IgD-negative memory B cell (primary cell): ENCODE data around the gene STK4. TPM values are rescaled to one million over a fixed set of nuclear protein-coding genes. Genes with fewer than 3 reads are reported as not detected.

Experiments used
- H3K27ac Mint-ChIP-seq, 3 donors: one replicate each; pipeline ENCODE4 v1.8.0; 2020 to 2022; ENCODE audit warnings: mild to moderate bottlenecking in 3 of 3, mixed read lengths in 3 of 3, moderate library complexity in 1 of 3
- H3K27me3 Mint-ChIP-seq: one replicate; pipeline ENCODE4 v1.8.0; 2021; ENCODE audit warnings: mixed read lengths
- H3K36me3 Mint-ChIP-seq: one replicate; pipeline ENCODE4 v1.8.0; 2020; ENCODE audit warnings: mild to moderate bottlenecking, mixed read lengths
- H3K4me1 Mint-ChIP-seq, 3 donors: one replicate each; pipeline ENCODE4 v1.8.0; 2020 to 2022; ENCODE audit warnings: mixed read lengths in 3 of 3, mild to moderate bottlenecking in 1 of 3
- H3K4me3 Mint-ChIP-seq, 4 donors: one replicate each; pipeline ENCODE4 v1.8.0; 2020 to 2022; ENCODE audit warnings: mild to moderate bottlenecking in 4 of 4, mixed read lengths in 4 of 4, moderate library complexity in 3 of 4
- H3K9me3 Mint-ChIP-seq, 3 donors: one replicate each; pipeline ENCODE4 v1.8.0; 2020 to 2021; ENCODE audit warnings: mixed read lengths in 3 of 3, mild to moderate bottlenecking in 1 of 3
- polyA plus RNA-seq: library from polyadenylated mRNA; unstranded; fragments of 300-500 nt; fragmentation: Illumina TruSeq; gene quantifications from one replicate; pipeline ENCODE4 v1.2.3, GENCODE V29; 2021

Gene STK4
- polyA plus RNA-seq, 1 donor from 2014 or later: 131 TPM

GRCh38 chr20:44942264-44942973 is 23.9 kb upstream of the STK4 start:
- peaks cover 4% of the 10 kb centered on the region for H3K36me3 Mint-ChIP-seq
- H3K27ac Mint-ChIP-seq: peak overlapping the region in 1 of 3 donors; percentile 56
- H3K27me3 Mint-ChIP-seq: no peaks in the 10 kb centered on the region
- no peaks in the 10 kb centered on the region for H3K9me3 Mint-ChIP-seq
- H3K4me1 Mint-ChIP-seq: peaks cover 1 to 5% (median 2%) of the 10 kb centered on the region in 3 donors
- no peak overlapping the region for H3K4me3 Mint-ChIP-seq

- no peak overlapping the region for H3K4me3 Mint-ChIP-seq
- H3K27ac Mint-ChIP-seq: no peak overlapping the region
- H3K9me3 Mint-ChIP-seq: no peaks in the 10 kb centered on the region
- peaks cover 1 to 5% (median 2%) of the 10 kb centered on the region in 3 donors for H3K4me1 Mint-ChIP-seq
- no peaks in the 10 kb centered on the region for H3K27me3 Mint-ChIP-seq
- peaks cover 4% of the 10 kb centered on the region for H3K36me3 Mint-ChIP-seq
Observed at GRCh38 chr20:44943828-44944227, 22.5 kb upstream of the STK4 start.

GRCh38 chr20:44945261-44945660 is 21.1 kb upstream of the STK4 start:
- H3K4me1 Mint-ChIP-seq: peaks cover 1 to 5% (median 4%) of the 10 kb centered on the region in 3 donors
- no peak overlapping the region for H3K27ac Mint-ChIP-seq
- peaks cover 2% of the 10 kb centered on the region for H3K36me3 Mint-ChIP-seq
- no peaks in the 10 kb centered on the region for H3K9me3 Mint-ChIP-seq
- H3K27me3 Mint-ChIP-seq: no peaks in the 10 kb centered on the region
- H3K4me3 Mint-ChIP-seq: no peak overlapping the region

GRCh38 chr20:44946271-44946852 is 19.9 kb upstream of the STK4 start:
- H3K9me3 Mint-ChIP-seq: no peaks in the 10 kb centered on the region
- H3K4me1 Mint-ChIP-seq: peaks cover 0 to 5% (median 4%) of the 10 kb centered on the region in 3 donors
- H3K4me3 Mint-ChIP-seq: no peak overlapping the region
- H3K36me3 Mint-ChIP-seq: no peaks in the 10 kb centered on the region
- H3K27ac Mint-ChIP-seq: no peak overlapping the region
- no peaks in the 10 kb centered on the region for H3K27me3 Mint-ChIP-seq

GRCh38 chr20:44948107-44948506 is 18.2 kb upstream of the STK4 start:
- Mint-ChIP-seq H3K27ac (no peak overlapping the region), H3K4me1 (peaks cover 4 to 13% (median 13%) of the 10 kb centered on the region in 3 donors), H3K9me3 (no peaks in the 10 kb centered on the region), H3K27me3 (no peaks in the 10 kb centered on the region), H3K36me3 (peaks cover 3% of the 10 kb centered on the region), H3K4me3 (no peak overlapping the region)

GRCh38 chr20:44948513-44948912 is 17.8 kb upstream of the STK4 start:
- Mint-ChIP-seq H3K4me1 (peaks cover 7 to 17% (median 17%) of the 10 kb centered on the region in 3 donors), H3K36me3 (peaks cover 3% of the 10 kb centered on the region), H3K9me3 (no peaks in the 10 kb centered on the region), H3K27me3 (no peaks in the 10 kb centered on the region), H3K27ac (peak overlapping the region in 1 of 3 donors; percentile 45), H3K4me3 (no peak overlapping the region)

GRCh38 chr20:44950368-44950767 is 15.9 kb upstream of the STK4 start:
- H3K27ac Mint-ChIP-seq: peak overlapping the region in 1 of 3 donors; percentile 69
- H3K36me3 Mint-ChIP-seq: peaks cover 6% of the 10 kb centered on the region
- H3K27me3 Mint-ChIP-seq: no peaks in the 10 kb centered on the region
- H3K4me3 Mint-ChIP-seq: no peak overlapping the region
- H3K4me1 Mint-ChIP-seq: peaks cover 19 to 31% (median 25%) of the 10 kb centered on the region in 3 donors
- H3K9me3 Mint-ChIP-seq: no peaks in the 10 kb centered on the region

- H3K4me3 Mint-ChIP-seq: peak overlapping the region in 2 of 4 donors; percentile 50 to 63
Observed at GRCh38 chr20:44952731-44953130, 13.6 kb upstream of the STK4 start.

GRCh38 chr20:44954211-44954610 is 12.1 kb upstream of the STK4 start:
- H3K27me3 Mint-ChIP-seq: no peaks in the 10 kb centered on the region
- H3K4me1 Mint-ChIP-seq: peaks cover 39 to 61% (median 41%) of the 10 kb centered on the region in 3 donors
- H3K4me3 Mint-ChIP-seq: no peak overlapping the region
- no peaks in the 10 kb centered on the region for H3K9me3 Mint-ChIP-seq
- H3K36me3 Mint-ChIP-seq: peaks cover 6% of the 10 kb centered on the region
- H3K27ac Mint-ChIP-seq: no peak overlapping the region

More at GRCh38 chr20:44952731-44953130, 13.6 kb upstream of the STK4 start:
- H3K36me3 Mint-ChIP-seq: peaks cover 6% of the 10 kb centered on the region
- no peaks in the 10 kb centered on the region for H3K27me3 Mint-ChIP-seq
- peak overlapping the region in 2 of 3 donors; percentile 86 to 93 for H3K27ac Mint-ChIP-seq
- H3K4me1 Mint-ChIP-seq: peaks cover 27 to 46% (median 31%) of the 10 kb centered on the region in 3 donors
- H3K9me3 Mint-ChIP-seq: no peaks in the 10 kb centered on the region

- H3K27ac Mint-ChIP-seq: peak overlapping the region; percentile 57 to 88 (median 85)
- H3K9me3 Mint-ChIP-seq: no peaks in the 10 kb centered on the region
- peaks cover 45 to 63% (median 47%) of the 10 kb centered on the region in 3 donors for H3K4me1 Mint-ChIP-seq
- peak overlapping the region; percentile 46 to 90 (median 76) for H3K4me3 Mint-ChIP-seq
- peaks cover 6% of the 10 kb centered on the region for H3K36me3 Mint-ChIP-seq
- no peaks in the 10 kb centered on the region for H3K27me3 Mint-ChIP-seq
Observed at GRCh38 chr20:44955270-44955669, 11.0 kb upstream of the STK4 start.

- Mint-ChIP-seq H3K36me3 (peaks cover 6% of the 10 kb centered on the region), H3K4me3 (no peak overlapping the region), H3K4me1 (peaks cover 49 to 70% (median 56%) of the 10 kb centered on the region in 3 donors), H3K9me3 (no peaks in the 10 kb centered on the region), H3K27ac (peak overlapping the region in 2 of 3 donors; percentile 57 to 80), H3K27me3 (no peaks in the 10 kb centered on the region)
Observed at GRCh38 chr20:44956410-44956809, 9.9 kb upstream of the STK4 start.

- Mint-ChIP-seq H3K27ac (peak overlapping the region in 2 of 3 donors; percentile 77 to 94), H3K27me3 (no peaks in the 10 kb centered on the region), H3K4me3 (peak overlapping the region in 3 of 4 donors; percentile 86 to 100 (median 99)), H3K4me1 (peaks cover 43 to 59% (median 47%) of the 10 kb centered on the region in 3 donors), H3K36me3 (peaks cover 3% of the 10 kb centered on the region), H3K9me3 (no peaks in the 10 kb centered on the region)
Observed at GRCh38 chr20:44958276-44958675, 8.0 kb upstream of the STK4 start.

GRCh38 chr20:44959082-44959637 is 7.2 kb upstream of the STK4 start:
- Mint-ChIP-seq H3K9me3 (no peaks in the 10 kb centered on the region), H3K4me1 (peaks cover 45 to 60% (median 49%) of the 10 kb centered on the region in 3 donors), H3K36me3 (peaks cover 3% of the 10 kb centered on the region), H3K4me3 (peak overlapping the region; percentile 86 to 100 (median 96)), H3K27me3 (no peaks in the 10 kb centered on the region), H3K27ac (peak overlapping the region; percentile 77 to 99 (median 94))

GRCh38 chr20:44959638-44960102 is 6.6 kb upstream of the STK4 start:
- Mint-ChIP-seq H3K27ac (peak overlapping the region; percentile 77 to 99 (median 94)), H3K27me3 (no peaks in the 10 kb centered on the region), H3K4me3 (peak overlapping the region; percentile 86 to 100 (median 96)), H3K9me3 (no peaks in the 10 kb centered on the region), H3K36me3 (peaks cover 3% of the 10 kb centered on the region), H3K4me1 (peaks cover 43 to 57% (median 49%) of the 10 kb centered on the region in 3 donors)
